CD14-positive monocyte (primary cell): ENCODE results near the gene HSF2BP. TPM values are rescaled to one million over a fixed set of nuclear protein-coding genes. Genes with fewer than 3 reads are reported as not detected.

ENCODE experiments used
- DNase-seq, 3 donors: peaks; one replicate each; pipeline ENCODE4 v3.0.0-alpha.2; 2011 to 2022
- H2AFZ ChIP-seq: 2 replicates; pipeline ENCODE4 v1.6.0; 2012; ENCODE audit warnings: mild to moderate bottlenecking, low read depth, low read length, inconsistent platforms; ENCODE audit not compliant: insufficient read depth, poor library complexity, severe bottlenecking
- H3K27ac ChIP-seq, 2 donors: 1 replicate in 1 of 2; 2 replicates in 1 of 2; pipeline ENCODE4 v1.5.1; 2012 to 2013; ENCODE audit warnings: low read length in 2 of 2, control low read depth in 1 of 2, inconsistent platforms in 1 of 2, low read depth in 1 of 2, mild to moderate bottlenecking in 1 of 2
- H3K27me3 ChIP-seq, 2 donors: one replicate each; pipeline versions ENCODE4 v1.6.0 to v1.6.1; 2011 to 2013; ENCODE audit warnings: low read length in 2 of 2; ENCODE audit not compliant: control insufficient read depth in 2 of 2, insufficient read depth in 2 of 2
- H3K36me3 ChIP-seq, 2 donors: replicated peaks in 1 of 2; 1 replicate in 1 of 2; 2 replicates in 1 of 2; pipeline versions ENCODE4 v1.5.1 to v1.6.1; 2012 to 2013; ENCODE audit warnings: low read length in 2 of 2, control low read depth in 1 of 2, inconsistent platforms in 1 of 2, mild to moderate bottlenecking in 1 of 2; ENCODE audit not compliant: insufficient read depth in 2 of 2, control insufficient read depth in 1 of 2
- H3K4me1 ChIP-seq, 2 donors: 1 replicate in 1 of 2; 2 replicates in 1 of 2; pipeline versions ENCODE4 v1.5.1 to v1.6.1; 2012 to 2013; ENCODE audit warnings: low read length in 2 of 2, control low read depth in 1 of 2, inconsistent platforms in 1 of 2, mild to moderate bottlenecking in 1 of 2, moderate library complexity in 1 of 2; ENCODE audit not compliant: insufficient read depth in 2 of 2, control insufficient read depth in 1 of 2
- H3K4me2 ChIP-seq: replicated peaks from 2 replicates; pipeline ENCODE3; 2012; ENCODE audit warnings: low read length, moderate library complexity, mild to moderate bottlenecking; ENCODE audit not compliant: poor library complexity, severe bottlenecking; ENCODE audit errors: extremely low read depth
- H3K4me3 ChIP-seq, 3 experiments: fragments of 200-600 bp in 1 of 3; sonication (generic) in 1 of 3; replicated peaks in 1 of 3; 1 replicate in 2 of 3; 2 replicates in 1 of 3; pipeline ENCODE4 v1.5.1; 2011 to 2013; ENCODE audit warnings: low read length in 3 of 3, mild to moderate bottlenecking in 3 of 3, control low read depth in 2 of 3, low read depth in 2 of 3, inconsistent platforms in 1 of 3, moderate library complexity in 1 of 3
- H3K79me2 ChIP-seq: 2 replicates; pipeline ENCODE4 v1.6.0; 2012; ENCODE audit warnings: mild to moderate bottlenecking, control low read depth, inconsistent platforms, low read length, moderate library complexity; ENCODE audit not compliant: insufficient read depth
- H3K9ac ChIP-seq: 2 replicates; pipeline ENCODE4 v1.6.0; 2017; ENCODE audit warnings: low read length, mild to moderate bottlenecking; ENCODE audit not compliant: insufficient read depth, poor library complexity, severe bottlenecking
- H3K9me3 ChIP-seq, 2 donors: replicated peaks in 1 of 2; 1 replicate in 1 of 2; 2 replicates in 1 of 2; pipeline versions ENCODE4 v1.5.1 to v1.6.1; 2012 to 2013; ENCODE audit warnings: low read length in 2 of 2, control low read depth in 1 of 2; ENCODE audit not compliant: control insufficient read depth in 1 of 2, insufficient read depth in 1 of 2
- H4K20me1 ChIP-seq: 2 replicates; pipeline ENCODE4 v1.6.0; 2012; ENCODE audit warnings: mild to moderate bottlenecking, low read length, control low read depth, moderate library complexity; ENCODE audit not compliant: insufficient read depth
- H3K27ac Mint-ChIP-seq, 7 donors: one replicate each; pipeline ENCODE4 v1.8.0; 2020; ENCODE audit warnings: mild to moderate bottlenecking in 7 of 7, mixed read lengths in 7 of 7, moderate library complexity in 6 of 7, inconsistent platforms in 2 of 7
- H3K27me3 Mint-ChIP-seq, 3 donors: one replicate each; pipeline ENCODE4 v1.8.0; 2021 to 2022; ENCODE audit warnings: low read depth in 3 of 3, mild to moderate bottlenecking in 3 of 3, mixed read lengths in 3 of 3, moderate library complexity in 3 of 3, inconsistent platforms in 1 of 3
- H3K36me3 Mint-ChIP-seq, 2 donors: one replicate each; pipeline ENCODE4 v1.8.0; 2020; ENCODE audit warnings: mixed read lengths in 2 of 2, inconsistent platforms in 1 of 2, mild to moderate bottlenecking in 1 of 2
- H3K4me1 Mint-ChIP-seq: one replicate; pipeline ENCODE4 v1.8.0; 2020; ENCODE audit warnings: mild to moderate bottlenecking, mixed read lengths
- H3K4me3 Mint-ChIP-seq, 2 donors: one replicate each; pipeline ENCODE4 v1.8.0; 2020; ENCODE audit warnings: mild to moderate bottlenecking in 2 of 2, mixed read lengths in 2 of 2, moderate library complexity in 1 of 2
- H3K9me3 Mint-ChIP-seq, 7 donors: one replicate each; pipeline ENCODE4 v1.8.0; 2020 to 2022; ENCODE audit warnings: mixed read lengths in 7 of 7, mild to moderate bottlenecking in 6 of 7, moderate library complexity in 6 of 7, inconsistent platforms in 2 of 7
- whole genome bisulfite sequencing: methylation state at CpG from one replicate; pipeline ENCODE4 v1.1.5; 2013; ENCODE audit warnings: missing lambda C conversion rate; ENCODE audit not compliant: insufficient coverage; 5-methylcytosine and 5-hydroxymethylcytosine counted together
- intact Hi-C, 2 donors: fragments of 100-400 bp; cut with micrococcal nuclease; formaldehyde crosslinking; loops; one replicate each; pipeline versions ENCODE4 v1.15.0 to v1.15.1; 2023
- polyA plus RNA-seq, 3 donors: library from polyadenylated mRNA; depleted of rRNA in 1 of 3; unstranded in 2 of 3; stranded (reverse) in 1 of 3; fragments of 300-500 nt in 2 of 3; fragments of >200 nt in 1 of 3; fragmentation: Illumina TruSeq in 2 of 3; gene quantifications; 1 replicate in 2 of 3; 2 replicates in 1 of 3; pipeline ENCODE4 v1.2.3, GENCODE V29; 2012 to 2021
- TF ChIP-seq, protein P1 (sequence below): fragments of 200-600 bp; IDR thresholded peaks from one replicate; pipeline ENCODE4 v1.8.0; 2022; ENCODE audit warnings: antibody characterized with exemption, mild to moderate bottlenecking

HSF2BP gene
- polyA plus RNA-seq, 3 donors, result 0.20 TPM; not detected in 2

DNA sequence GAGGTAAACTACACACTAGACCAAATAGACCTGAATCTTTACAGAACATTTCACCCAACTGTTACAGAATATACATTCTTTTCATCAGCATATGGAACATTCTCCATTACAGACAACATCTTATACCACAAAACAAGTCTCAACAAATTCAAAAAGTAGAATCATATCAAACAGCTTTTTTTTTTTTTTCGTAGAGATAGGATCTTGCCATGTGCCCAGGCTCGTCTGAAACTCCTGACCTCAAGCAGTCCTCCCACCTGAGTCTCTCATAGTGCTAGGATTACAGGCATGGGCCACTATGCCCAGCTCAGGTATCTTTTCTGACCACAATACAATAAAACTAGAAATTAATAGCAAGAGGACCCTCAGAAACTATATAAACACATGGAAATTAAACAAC is 36.5 kb downstream of the HSF2BP start:
- Histone ChIP-seq H4K20me1 (no peaks in the 10 kb centered on the region), H3K36me3 (no peaks in the 10 kb centered on the region), H3K27ac (no peak overlapping the region), H3K79me2 (no peaks in the 10 kb centered on the region), H3K27me3 (no peaks in the 10 kb centered on the region), H3K4me1 (no peaks in the 10 kb centered on the region), H3K4me2 (no peak overlapping the region), H3K9ac (no peak overlapping the region), H3K4me3 (no peak overlapping the region), H3K9me3 (peaks cover 9 to 14% of the 10 kb centered on the region in 2 donors), H2AFZ (no peak overlapping the region)
- intact Hi-C loops, result loop anchor here in 1 of 2 donors (10.0 kb wide), 1 partner anchor 298 kb away; no protein-coding TSS in a partner anchor
- TF ChIP-seq, protein P1, sequence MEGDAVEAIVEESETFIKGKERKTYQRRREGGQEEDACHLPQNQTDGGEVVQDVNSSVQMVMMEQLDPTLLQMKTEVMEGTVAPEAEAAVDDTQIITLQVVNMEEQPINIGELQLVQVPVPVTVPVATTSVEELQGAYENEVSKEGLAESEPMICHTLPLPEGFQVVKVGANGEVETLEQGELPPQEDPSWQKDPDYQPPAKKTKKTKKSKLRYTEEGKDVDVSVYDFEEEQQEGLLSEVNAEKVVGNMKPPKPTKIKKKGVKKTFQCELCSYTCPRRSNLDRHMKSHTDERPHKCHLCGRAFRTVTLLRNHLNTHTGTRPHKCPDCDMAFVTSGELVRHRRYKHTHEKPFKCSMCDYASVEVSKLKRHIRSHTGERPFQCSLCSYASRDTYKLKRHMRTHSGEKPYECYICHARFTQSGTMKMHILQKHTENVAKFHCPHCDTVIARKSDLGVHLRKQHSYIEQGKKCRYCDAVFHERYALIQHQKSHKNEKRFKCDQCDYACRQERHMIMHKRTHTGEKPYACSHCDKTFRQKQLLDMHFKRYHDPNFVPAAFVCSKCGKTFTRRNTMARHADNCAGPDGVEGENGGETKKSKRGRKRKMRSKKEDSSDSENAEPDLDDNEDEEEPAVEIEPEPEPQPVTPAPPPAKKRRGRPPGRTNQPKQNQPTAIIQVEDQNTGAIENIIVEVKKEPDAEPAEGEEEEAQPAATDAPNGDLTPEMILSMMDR, result no peak
- Mint-ChIP-seq H3K27me3 (peaks cover 2 to 4% (median 3%) of the 10 kb centered on the region in 3 donors), H3K27ac (no peak overlapping the region), H3K9me3 (peaks cover 8 to 21% (median 19%) of the 10 kb centered on the region in 7 donors), H3K4me3 (no peak overlapping the region), H3K36me3 (no peaks in the 10 kb centered on the region), H3K4me1 (no peaks in the 10 kb centered on the region)
- DNase-seq, result no peak
- 100% methylated on average over 1 of the region's 2 CpGs for WGBS

DNA sequence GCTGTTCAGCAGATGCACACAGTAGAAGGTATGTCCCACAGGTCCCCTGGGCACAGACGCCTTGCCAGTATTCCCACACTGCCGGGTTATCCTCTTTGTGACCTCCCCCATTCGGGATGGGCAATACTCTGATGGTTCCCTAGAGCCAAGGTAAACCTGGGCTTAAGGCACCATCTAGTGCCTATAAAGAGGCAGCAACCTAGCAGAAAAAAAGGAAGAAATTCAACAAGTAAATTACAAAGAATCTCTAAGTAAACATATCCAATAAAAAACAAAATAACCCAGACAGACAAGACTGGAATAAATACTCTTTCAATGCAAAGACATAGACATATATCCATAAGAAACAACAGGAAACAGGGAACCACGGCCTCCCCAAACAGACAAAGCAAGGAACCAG is 39.4 kb downstream of the HSF2BP start:
- intact Hi-C loops, result loop anchor here in 1 of 2 donors (10.0 kb wide), 1 partner anchor 295 kb away; no protein-coding TSS in a partner anchor
- H3K4me1 ChIP-seq, result no peaks in the 10 kb centered on the region

More for the DNA sequence above, 39.4 kb downstream of the HSF2BP start:
- peaks cover 9 to 14% of the 10 kb centered on the region in 2 donors for H3K9me3 ChIP-seq
- Mint-ChIP-seq H3K4me1 (no peaks in the 10 kb centered on the region), H3K27ac (no peak overlapping the region), H3K36me3 (no peaks in the 10 kb centered on the region), H3K27me3 (peaks cover 0 to 6% (median 1%) of the 10 kb centered on the region in 3 donors), H3K4me3 (no peak overlapping the region), H3K9me3 (peaks cover 8 to 21% (median 19%) of the 10 kb centered on the region in 7 donors)
- no peak overlapping the region for H3K27ac ChIP-seq
- H3K36me3 ChIP-seq, result no peaks in the 10 kb centered on the region
- H3K27me3 ChIP-seq, result no peaks in the 10 kb centered on the region
- 100% methylated on average over 4 of the region's 4 CpGs for WGBS
- no peaks in the 10 kb centered on the region for H4K20me1 ChIP-seq
- H3K4me2 ChIP-seq, result no peak overlapping the region
- H3K9ac ChIP-seq, result no peak overlapping the region
- DNase-seq, result no peak
- no peak overlapping the region for H3K4me3 ChIP-seq
- H3K79me2 ChIP-seq, result no peaks in the 10 kb centered on the region
- H2AFZ ChIP-seq, result no peak overlapping the region
- TF ChIP-seq, protein P1, result no peak
